ENCODE data around the gene SIGLECL1. TPM values are rescaled to one million over a fixed set of nuclear protein-coding genes. Genes with fewer than 3 reads are reported as not detected.

SIGLECL1 gene
- polyA plus RNA-seq, 1 donor, result not detected

DNA sequence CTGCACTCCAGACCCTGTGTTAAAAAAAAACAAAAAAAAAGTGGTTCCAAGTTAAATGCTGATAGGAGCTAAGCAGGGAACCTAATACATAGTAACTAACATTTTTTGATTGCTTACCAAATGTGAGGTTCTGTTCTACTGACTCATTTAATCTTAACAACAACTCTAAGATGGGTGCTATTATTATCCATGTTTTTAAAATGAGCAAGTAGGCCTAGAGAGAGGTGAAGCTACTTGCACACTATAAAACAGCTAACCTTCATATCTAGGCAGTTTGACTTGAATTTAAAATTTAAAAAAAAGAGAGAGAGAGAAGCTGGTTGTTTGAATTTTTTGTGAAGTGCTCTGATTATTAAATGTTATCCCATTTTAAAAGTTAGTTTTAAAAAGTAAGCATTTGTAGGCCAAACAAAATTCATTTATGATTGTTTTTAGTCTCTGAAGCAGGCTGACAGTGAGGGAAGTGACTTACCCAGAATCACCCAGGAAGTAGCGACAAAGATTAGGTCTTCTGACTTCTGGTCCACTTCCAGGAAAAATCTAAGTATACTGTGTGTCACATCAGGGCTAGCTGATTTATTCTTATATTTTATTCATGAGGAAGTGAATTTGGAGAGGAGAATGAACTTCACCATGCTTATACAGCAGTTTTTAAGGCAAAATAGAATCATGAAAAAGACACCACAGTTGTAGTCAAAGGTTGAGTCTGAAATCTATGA, 2.4 kb downstream of the SIGLECL1 start:
- DNase-seq, result no peak

DNA sequence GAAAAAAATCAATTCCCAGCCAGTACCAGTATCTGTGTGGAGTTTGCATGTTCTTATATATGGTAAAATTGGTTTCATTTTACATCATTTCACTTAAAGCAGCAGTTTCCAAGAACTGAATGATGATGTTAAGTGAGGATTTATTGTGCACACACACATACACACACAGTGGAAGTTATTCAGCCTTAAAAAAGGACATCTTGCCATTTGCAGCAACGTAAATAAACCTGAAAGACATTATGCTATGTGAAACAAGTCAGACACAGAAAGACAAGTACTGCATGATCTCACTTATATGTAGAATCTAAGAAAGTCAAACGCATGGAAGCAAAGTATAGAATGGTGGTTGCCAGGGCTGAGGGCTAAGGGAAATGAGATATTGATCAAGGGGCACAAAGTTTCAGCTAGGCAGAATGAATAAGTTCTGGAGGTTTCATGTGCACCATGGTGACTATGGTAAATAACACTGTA, 5.3 kb downstream of the SIGLECL1 start:
- no peak for DNase-seq

DNA sequence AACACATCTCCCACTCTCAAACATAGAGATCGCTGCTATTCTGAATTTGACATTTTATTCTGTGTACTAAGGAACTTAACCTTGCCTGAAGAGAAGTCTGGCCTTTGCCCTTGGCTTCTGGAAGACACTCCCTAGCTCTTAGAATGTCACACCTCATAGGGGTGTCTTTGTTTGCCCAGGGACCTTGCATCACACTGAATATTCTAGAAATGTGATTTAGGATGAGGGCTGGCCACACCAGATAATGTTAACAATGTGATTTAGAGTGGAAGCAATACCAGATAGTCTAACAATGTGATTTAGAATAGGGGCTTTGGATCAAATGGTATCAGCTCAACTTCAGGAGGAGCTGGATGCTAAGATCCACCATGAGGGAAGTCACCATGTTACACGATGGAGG, 6.6 kb downstream of the SIGLECL1 start:
- no peak for DNase-seq

DNA sequence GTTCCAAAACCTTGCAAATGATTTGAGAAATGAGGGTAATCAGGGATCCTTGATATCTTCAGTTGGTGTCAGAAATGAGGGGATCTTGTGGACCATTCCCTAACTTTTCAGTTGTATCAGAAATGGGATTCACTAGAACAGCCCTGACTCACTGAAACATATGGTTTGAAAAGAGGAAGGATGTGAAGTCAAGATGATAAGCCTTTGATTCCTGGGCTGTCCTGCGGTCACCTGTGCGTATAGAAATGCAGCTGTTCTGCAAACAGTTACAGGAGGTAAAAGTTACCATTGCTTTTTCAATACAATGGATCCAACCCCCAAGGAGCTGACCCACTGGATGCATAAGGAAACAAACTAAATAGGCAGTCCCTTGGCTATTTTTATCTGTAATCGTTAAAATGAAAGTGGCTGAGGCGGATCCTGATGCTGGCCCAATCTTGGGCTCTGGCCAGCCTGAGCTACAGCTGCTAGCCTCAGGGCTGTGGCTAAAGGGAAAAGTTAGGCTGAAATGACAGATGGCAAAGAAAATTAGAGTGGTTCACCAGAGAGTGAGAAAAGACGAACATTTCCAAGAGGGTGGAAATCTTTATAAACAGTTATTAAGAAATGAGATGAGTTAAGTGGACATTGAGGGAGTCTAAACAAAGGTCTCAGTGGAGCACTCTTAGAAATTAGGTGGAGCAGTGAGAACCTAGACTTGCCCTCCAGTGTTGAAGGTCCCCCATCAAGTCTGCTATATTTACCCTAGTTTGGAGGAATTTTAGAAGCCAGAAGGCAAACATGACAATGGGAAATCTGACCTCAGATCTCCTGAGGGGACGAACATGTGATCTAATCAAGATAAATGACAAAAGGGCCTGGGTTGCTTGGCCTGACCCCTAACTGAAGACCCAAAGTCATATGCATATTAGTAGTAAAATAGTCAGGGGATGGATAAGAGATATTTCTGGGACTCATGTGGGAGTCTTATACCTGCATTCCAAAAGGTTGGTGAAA, 7.6 kb downstream of the SIGLECL1 start:
- no peak for DNase-seq

DNA sequence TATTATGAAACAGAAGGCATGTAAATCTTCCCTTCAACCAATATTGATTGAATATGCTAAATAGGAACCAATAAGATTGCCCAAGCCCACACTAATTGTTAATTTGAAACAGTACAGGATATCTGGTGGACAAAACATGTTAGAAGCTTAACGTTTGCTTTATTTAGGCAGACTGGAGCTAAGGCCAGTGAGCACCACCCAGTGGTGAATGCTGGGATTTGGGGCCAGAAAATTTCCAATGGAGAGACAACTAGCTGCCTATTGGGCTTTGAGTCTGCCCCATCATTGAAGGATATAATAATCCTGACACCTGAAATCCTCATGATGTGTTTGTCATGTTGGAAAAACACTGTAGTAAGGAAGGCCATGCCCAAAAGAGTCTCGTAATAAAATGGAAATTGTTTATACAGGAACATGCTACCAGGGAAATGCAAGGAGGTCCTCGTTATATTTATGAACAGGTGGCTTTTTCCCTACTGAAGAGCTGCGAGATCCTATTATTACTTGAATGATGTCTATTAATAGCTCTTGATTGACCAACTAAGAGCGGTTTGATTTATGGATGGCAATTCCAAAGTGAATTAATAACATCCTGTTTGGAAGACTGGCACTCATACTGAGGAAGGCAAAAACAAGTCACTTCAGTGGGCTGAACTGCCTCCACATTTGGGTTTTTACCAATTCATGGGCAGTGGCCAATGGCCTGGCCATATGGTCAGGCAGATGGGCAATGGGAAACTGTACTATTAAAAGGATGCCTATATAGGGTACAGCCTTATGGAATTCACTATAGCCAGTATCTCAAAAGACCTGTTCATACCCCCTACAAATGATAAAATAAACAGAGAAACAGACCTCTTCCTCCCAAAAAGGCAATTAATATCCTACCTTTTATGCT, 8.7 kb downstream of the SIGLECL1 start:
- DNase-seq, result peak; percentile 36

DNA sequence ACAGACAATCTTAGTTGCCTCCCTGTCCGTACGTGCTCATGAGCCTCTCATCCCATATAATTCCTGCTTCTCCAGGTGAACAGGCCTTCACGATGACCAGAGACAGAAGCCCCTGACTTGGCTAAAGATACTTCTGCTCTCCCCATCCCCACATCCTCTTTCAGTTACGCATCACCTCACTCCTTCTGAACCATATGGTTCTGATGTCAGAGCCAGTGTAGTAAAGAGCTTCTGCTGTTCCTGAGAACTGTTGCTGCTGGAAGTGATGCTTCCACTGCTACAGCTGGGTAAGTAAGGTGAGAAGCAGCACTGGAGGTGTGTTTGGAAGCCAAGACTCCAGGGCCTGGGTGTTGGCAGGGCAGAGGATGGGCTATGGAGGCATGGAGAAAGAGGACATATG, 12.9 kb downstream of the SIGLECL1 start:
- DNase-seq, result no peak

DNA sequence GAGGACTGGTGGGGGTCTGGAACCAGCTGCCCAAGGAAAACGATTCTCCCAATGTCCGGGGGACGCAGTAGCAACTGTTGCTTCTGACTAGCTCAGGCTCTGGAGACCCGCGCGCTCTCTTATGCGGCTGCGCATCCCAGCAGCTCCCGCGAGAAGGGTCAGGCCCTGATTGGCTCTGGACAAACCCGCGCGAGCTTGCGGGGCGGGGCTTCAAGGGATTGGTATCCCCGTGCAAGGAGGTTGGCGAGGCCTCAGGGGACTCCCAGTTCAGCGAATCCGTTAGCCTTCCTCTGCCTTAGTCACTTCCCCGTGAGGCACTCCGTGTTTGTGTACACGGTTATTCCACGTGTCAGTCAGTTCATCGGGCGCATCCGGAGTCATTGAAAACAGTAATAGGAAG, 20.2 kb downstream of the SIGLECL1 start:
- no peak for DNase-seq

DNA sequence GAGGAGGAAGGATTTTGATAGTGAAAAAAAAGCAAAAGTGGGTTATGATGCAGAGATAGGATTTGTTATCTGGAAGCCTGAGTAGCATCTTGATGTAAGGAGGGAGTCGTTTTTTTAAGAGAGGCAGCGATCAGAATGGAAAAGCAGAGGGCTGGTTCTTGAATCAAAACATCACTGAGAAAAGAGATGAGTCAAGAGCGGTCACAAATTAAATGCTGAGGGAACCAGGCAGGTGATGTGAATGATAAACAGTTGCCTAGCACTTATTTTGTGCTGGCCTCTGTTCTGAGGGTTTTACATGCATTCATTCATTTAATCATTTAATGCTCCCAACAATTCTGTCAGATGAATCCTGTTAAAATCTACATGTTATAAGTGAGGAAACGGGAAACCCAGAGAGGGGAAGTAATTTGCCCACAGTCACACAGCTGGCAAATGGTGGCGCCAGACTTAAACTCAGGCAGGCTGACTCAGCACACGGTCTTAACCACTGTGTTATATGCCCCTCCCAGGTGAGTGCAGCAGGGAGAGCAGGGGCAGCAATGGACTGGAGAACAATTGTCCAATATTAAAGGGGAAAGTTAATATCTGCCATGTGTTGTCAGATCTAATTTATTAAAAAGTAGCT, 21.4 kb downstream of the SIGLECL1 start:
- no peak for DNase-seq

DNA sequence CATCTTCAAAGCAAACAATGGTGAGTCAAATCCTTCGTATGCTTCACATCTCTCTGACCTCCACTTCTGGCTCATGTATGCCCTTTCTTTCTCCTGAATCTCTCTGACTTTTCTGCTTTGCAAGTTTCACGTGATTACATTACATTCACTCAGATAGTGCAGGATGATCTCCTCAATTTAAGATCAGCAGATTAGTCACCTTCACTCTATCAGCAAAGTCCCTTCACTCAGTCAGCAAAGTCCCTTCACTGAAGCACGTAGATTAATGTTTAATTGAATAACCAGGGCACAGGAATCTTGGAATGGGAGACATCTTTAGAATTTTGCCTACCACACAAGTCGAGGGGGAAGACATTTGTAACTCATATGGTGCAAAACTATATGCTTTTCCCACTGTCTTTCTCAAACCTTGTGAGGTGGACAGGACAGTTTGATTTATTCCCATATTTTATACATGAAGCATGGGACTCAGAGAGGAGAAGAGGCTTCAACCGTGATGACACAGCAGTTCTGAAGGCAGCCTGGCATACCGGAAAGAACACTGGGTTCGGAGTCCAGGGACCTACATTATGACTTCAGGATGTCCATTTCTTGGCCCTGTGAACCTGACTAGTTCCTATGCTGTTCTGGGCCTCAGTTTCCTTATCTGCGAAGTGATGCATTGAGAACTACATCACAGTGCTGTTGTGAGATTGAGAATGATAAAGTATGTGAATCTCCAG, 23.3 kb downstream of the SIGLECL1 start:
- no peak for DNase-seq

DNA sequence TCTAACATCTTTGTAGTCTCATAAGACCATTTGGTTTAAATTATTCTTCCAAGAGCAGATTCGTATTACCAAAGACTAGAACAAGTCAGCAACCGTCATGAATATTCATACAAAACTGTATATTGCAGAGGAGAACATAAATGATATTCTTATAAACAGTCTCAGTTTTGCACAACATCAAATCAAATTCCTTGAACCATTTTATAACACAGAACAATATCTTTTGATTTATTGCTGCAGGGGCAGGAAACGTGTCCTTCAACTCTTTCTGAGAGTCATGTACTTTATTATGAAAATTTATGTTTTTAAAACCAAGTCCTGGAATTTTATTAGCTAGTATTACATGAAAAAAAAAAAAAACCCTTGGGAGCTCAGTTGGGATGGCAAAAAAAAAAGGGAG, 26.2 kb downstream of the SIGLECL1 start:
- DNase-seq, result no peak

DNA sequence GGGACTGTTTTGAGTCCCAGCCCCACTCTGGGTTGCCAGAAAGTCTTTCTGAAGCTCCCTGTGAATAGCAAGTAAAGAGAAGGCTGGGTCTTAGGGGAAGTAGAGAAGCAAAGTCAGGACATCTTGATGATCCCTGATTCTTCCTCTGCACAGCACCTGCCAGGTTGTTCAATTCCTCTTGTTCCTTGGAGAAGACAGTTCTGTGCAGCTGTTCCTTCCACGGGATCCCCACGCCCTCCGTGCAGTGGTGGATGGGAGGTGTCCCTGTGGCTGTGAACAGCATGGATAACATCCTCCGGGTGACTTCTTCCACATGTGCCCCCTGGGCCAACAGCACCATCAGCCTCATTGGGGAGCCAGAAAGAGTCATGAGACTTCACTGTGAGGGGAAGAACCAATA, 31.5 kb downstream of the SIGLECL1 start:
- no peak for DNase-seq

DNA sequence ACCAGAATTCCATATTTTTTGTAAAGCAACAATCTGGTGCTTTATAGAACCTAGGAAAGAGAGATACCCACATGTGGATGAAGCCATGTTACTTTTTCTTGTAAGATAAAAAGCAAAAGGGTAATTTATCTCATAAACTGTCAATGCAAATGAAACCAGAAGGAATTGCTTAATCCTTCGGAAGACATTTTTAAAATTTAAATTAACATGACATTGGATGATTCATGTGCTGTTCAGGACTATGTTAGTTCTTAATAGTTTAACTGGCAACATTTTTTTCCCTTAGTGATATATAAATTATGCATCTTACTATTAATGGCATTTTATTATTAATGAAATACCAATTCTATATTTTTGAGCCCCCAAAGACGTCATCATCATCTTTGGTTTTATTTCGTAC, 34.8 kb downstream of the SIGLECL1 start:
- no peak for DNase-seq

DNA sequence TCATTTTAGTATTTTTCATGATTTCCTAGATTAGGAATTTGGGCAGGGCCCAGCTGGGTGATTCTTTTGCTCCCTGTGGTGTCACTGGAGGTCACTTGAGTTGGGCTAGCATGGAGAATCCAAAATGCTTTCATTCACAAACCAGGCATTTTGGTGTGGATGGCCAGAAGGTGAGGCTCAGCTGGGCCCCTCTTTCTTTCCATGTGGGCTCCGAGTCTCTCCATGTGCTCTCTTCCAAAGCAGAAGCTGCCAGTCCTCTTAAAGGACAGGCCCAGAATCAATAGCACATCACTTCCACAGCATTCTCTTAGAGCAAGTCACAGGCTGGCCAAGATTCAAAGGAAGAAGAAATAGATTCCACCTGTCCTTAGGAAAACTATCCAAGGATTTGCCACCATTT, 38.8 kb downstream of the SIGLECL1 start:
- DNase-seq, result no peak

DNA sequence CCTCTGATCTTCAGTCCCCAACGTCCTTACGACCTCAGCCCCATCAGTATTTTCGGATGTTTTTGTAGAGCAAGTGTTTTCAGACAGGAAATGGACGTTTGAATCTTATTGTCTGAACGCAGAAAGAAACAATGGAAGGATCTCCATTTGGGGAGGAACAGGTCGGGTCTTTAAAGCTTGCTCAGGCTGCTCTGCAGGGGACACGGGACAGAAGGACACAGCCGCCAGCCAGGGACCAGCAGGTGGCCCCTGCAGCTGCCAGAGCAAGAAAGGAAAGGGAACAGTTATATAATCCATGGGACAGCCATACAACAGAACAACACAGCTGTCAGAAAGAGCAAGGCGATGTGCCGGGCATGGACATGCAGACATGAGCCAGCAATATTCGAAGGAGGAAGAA, 42.1 kb downstream of the SIGLECL1 start:
- DNase-seq, result no peak

DNA sequence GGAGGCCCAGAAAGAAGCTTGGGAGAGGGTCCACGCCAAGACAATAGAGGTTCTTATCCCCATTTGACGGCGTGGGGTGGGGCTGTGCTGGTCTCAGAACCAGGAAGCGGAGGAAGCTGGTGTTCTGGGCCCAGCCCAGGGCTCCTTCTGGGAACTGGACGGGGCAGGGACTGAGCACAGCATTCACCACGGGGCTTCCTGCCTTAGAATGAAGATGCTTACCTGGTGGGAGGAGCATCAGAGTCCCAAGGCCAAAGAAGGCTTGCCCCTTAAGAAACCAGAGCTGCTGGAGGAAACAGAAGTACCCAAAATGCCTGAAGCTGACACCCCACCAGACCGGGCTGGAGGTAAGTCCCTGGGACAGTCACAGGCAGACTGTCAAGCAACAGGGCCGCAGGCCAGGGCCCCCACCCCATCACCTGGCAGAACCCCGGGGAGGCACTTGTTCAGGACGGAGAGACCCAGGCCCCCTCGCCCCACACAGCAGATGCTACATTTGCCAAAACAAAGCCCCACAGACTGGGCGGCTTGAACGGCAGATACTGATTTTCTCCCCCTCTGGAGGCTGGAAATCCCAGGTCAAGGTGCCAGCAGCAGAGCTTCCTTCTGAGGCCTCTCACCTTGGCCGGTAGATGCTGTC, 42.8 kb downstream of the SIGLECL1 start:
- no peak for DNase-seq

DNA sequence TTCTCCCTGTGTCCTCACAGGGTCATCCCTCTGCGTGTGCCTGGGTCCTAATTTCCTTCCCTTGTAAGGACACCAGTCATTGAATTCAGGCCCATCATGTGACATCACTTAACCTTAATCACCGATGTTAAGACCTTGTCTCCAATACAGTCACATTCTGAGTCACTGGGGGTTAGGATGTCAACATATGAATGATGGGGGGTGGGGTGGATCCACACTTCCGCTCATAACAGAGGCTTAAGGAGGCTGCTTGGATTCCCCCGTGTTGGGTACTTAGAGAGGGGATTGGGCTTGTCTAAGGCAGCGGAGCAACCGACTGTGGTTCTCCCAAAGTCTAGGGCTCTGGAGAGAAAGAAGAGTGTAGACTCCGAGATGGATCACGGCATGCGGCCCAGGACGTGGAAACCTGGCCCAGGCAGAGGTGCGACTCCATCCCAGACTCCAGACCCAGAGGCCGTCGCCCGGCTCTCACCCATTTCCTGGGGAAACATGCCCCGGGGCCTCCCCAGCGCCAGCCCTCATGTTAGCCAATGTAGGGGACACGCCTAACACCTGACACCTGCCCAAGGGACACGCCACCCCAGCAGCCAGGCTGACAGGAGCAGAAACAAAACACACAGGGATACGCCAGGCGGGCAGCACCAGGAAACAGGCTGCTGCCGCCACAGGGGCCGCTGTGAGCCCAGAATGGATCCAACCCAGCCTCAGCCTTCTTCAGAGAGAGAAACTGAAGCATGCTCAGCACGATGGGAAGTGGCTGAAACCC, 43.5 kb downstream of the SIGLECL1 start:
- DNase-seq, result no peak

DNA sequence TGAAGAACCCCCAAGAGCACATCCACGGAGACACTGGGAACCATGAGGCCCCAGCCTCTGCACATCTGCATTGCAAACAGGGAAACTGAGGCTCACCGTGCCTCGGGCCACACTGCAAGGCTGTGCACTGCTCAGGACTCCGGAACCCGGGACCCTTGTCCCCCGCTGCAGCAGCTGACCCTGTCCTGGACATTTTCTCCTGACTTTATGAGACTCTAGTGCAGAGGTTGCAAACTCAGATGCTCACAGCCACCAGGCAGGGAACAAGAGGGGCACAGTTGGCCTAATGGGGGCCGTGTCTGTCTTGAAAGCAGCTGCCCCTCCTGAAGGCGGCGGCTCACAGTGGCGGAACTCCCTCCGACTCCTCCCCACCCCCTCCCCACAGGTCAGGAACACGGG, 44.1 kb downstream of the SIGLECL1 start:
- no peak for DNase-seq

DNA sequence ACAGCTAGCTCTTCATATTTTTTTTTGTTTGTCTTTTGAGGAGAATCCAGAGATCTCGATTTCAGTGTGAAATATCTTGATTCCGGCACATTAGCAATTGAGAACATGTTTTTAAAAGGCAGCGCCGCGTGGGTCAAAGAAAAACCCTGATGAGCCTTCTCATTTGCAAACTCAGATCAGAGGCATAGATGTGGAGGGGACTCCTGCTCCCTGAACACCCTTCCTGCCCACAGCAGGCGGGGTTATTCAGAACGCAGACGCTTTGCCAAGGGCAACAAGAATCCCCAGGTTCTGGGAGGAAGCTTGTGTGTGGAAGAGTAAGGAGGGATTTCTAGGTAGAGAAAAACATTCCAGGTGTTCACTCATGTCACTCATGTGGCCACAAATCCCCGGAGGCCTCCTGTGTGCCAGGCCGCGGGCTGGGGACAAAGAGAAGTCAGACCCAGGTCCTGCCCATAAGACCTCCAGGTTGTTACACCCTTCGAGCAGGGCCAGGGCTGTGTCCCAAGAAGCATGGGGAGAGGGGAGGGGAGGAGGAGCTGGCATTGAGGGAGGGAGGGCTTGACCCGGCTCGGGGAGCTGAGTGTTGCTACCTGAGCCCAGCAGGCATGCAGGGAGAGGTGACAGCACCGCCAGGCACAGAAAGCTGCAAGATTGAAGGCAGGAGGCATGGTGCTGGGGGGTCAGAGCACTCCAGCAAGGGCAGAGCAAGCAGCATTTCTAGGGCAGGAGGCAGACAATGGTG, 44.7 kb downstream of the SIGLECL1 start:
- no peak for DNase-seq

DNA sequence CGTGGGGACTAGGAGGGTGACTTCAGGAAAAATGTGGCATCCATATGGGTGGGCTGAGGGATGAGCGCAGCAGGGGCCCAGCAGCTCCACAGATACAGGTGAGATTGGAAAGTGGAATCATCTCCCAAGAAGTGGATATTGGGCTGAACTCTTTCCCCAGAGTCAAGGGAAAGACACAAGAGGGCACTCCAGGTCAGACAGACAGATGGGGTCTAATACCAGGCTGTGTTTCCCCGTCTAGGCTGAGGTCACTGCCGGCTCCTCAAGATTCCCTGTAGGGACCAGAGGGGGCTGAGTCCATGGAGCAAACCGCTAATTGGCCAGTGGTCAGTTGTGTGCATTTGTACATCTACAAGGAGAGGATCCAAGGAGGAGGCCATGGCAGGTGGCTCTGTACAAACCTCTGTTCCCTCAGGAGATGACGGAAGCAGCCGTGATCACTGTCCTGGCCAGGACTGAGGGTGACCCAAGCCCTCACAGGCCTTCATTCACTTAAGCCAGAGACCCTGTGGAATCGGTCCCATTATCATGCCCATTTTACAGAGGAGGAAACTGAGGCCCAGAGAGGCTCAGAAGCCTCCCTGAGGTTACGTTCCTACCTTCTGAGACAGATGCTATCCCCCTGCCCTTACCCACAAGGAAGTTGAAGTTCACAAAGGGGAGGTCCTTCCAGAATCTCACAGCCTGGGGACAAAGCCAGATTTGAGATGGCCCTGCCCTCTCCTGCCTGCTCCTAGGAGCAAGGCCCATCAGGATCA, 45.6 kb downstream of the SIGLECL1 start:
- no peak for DNase-seq

Measured in hindlimb muscle (tissue), 1 donor.